Measurements from ENCODE around the gene UNC93A. TPM values are rescaled to one million over a fixed set of nuclear protein-coding genes. Genes with fewer than 3 reads are reported as not detected.

The UNC93A gene
- total and polyA plus RNA-seq, 2 donors (not counting 3 experiments of a cell fraction or from before 2014, with no cell fraction given): not detected

DNA sequence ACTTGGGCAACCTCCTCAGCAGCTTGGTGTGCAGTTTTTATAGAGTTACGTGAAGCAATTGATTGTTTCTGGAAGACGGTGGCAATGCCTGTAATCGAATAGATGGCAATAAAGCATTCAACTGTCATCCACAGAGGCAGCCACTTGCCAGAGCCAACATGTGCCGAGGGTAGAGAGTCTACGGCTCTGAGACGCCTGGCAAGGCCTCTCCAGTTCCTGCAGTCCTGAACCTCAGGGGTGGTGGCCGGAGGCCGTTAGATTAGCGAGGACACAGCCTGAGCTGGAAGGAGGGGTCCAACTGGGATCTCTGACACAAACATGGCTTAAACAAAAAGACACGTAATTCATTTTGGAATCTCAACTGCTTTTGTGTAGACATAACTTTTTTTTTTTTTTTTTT lies 33.0 kb downstream of the UNC93A start:
- no peak overlapping the region for H3K27ac ChIP-seq (ENCODE audit: insufficient read depth, low read depth, low read length)
- intact Hi-C loops (cut with micrococcal nuclease): no loop called here
- no TSS peak for BruUV-seq (replicated peaks)

More for the DNA sequence above, 33.0 kb downstream of the UNC93A start:
- Histone ChIP-seq H3K36me3 (ENCODE audit: control insufficient read depth in 2 of 2, extremely low read depth in 1 of 2, insufficient read depth in 2 of 2, low read length in 2 of 2) (no peaks in the 10 kb centered on the region), H3K9me3 (replicated peaks; ENCODE audit: control insufficient read depth, insufficient read depth, low read length) (no peaks in the 10 kb centered on the region), H3K9me1 (replicated peaks; ENCODE audit: control insufficient read depth, extremely low read depth, insufficient read depth, low read length) (no peaks in the 10 kb centered on the region), H3K79me2 (ENCODE audit: control insufficient read depth, insufficient read depth, low read length) (no peaks in the 10 kb centered on the region), H3K4me1 (ENCODE audit: control insufficient read depth, extremely low read depth, insufficient read depth, low read length) (no peaks in the 10 kb centered on the region), H4K20me1 (replicated peaks; ENCODE audit: control insufficient read depth, extremely low read depth, insufficient read depth, low read length) (no peaks in the 10 kb centered on the region), H2AFZ (ENCODE audit: low read depth, low read length) (no peak overlapping the region), H3K4me3 (replicated peaks in 1 of 3; ENCODE audit: insufficient read depth in 1 of 3, low read depth in 1 of 3, low read length in 3 of 3) (no peak overlapping the region), H3K9ac (replicated peaks; ENCODE audit: extremely low read depth, insufficient read depth, low read length) (no peak overlapping the region), H3K27me3 (ENCODE audit: control insufficient read depth in 2 of 2, insufficient read depth in 2 of 2, low read length in 2 of 2) (no peaks in the 10 kb centered on the region), H3K4me2 (ENCODE audit: insufficient read depth, low read length) (no peak overlapping the region)
- CTCF ChIA-PET: interaction anchor here (0.7 kb wide), 1 partner anchor 27 kb away, joined by 3 read pairs; no protein-coding TSS in a partner anchor
- no peak for DNase-seq (ENCODE audit: low read depth, low spot score)
- no peak for FAIRE-seq
- dilution Hi-C loops (cut with MboI; ENCODE audit: extremely low pct_ligation_motif_present, low sequenced_read_pairs): no loop called here
- POLR2A ChIA-PET: no interaction called here
- TF ChIP-seq, protein P1, sequence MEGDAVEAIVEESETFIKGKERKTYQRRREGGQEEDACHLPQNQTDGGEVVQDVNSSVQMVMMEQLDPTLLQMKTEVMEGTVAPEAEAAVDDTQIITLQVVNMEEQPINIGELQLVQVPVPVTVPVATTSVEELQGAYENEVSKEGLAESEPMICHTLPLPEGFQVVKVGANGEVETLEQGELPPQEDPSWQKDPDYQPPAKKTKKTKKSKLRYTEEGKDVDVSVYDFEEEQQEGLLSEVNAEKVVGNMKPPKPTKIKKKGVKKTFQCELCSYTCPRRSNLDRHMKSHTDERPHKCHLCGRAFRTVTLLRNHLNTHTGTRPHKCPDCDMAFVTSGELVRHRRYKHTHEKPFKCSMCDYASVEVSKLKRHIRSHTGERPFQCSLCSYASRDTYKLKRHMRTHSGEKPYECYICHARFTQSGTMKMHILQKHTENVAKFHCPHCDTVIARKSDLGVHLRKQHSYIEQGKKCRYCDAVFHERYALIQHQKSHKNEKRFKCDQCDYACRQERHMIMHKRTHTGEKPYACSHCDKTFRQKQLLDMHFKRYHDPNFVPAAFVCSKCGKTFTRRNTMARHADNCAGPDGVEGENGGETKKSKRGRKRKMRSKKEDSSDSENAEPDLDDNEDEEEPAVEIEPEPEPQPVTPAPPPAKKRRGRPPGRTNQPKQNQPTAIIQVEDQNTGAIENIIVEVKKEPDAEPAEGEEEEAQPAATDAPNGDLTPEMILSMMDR (IDR thresholded peaks at IDR 0.05; ENCODE audit: extremely low read depth in 1 of 2, insufficient read depth in 1 of 2, low read depth in 1 of 2, low read length in 2 of 2): no peak
- no peak for TF ChIP-seq EZH2 (IDR thresholded peaks at IDR 0.05; ENCODE audit: borderline replicate concordance, low read depth, low read length, severe bottlenecking)
- TF ChIP-seq FOS (IDR thresholded peaks at IDR 0.05; ENCODE audit: borderline replicate concordance, insufficient read depth, low read length): no peak
- no peak for TF ChIP-seq POLR2A (IDR thresholded peaks at IDR 0.05; ENCODE audit: low read depth, low read length)
- TF ChIP-seq, protein P2, sequence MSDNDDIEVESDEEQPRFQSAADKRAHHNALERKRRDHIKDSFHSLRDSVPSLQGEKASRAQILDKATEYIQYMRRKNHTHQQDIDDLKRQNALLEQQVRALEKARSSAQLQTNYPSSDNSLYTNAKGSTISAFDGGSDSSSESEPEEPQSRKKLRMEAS (IDR thresholded peaks at IDR 0.05; ENCODE audit: insufficient read depth, insufficient read length): no peak
- TF ChIP-seq MYC (IDR thresholded peaks at IDR 0.05; ENCODE audit: low read depth, low read length): no peak
- TF ChIP-seq JUN (IDR thresholded peaks at IDR 0.05; ENCODE audit: borderline replicate concordance, insufficient read depth, insufficient read length, low read depth): no peak
- TF ChIP-seq POLR2AphosphoS5 (IDR thresholded peaks at IDR 0.05; ENCODE audit: insufficient read depth, low read depth, low read length): no peak
- no peak for TF ChIP-seq GATA2 (IDR thresholded peaks at IDR 0.05; ENCODE audit: insufficient read depth, insufficient read length, low read depth, low read length)
